SK-MEL-5 (cell line): Measurements from ENCODE around the gene SETD5. TPM values are rescaled to one million over a fixed set of nuclear protein-coding genes. Genes with fewer than 3 reads are reported as not detected.
"Not testable (repeated sequence)": the region's sequence is repeated elsewhere in the genome, so short reads cannot be mapped to it uniquely, and the experiment has no call there.

Experiments used
- DNase-seq: peaks from one replicate; pipeline ENCODE4 v3.0.0-alpha.2; 2016; ENCODE audit warnings: low read depth, low spot score
- in situ Hi-C: cut with HindIII; loops from 2 replicates; pipeline ENCODE4 v1.10.0; 2016; ENCODE audit warnings: low sequenced_read_pairs, high pct_unique_total_duplicates, low pct_unique_long_range_greater_than_20kb
- total RNA-seq: library from RNA; depleted of rRNA; stranded (reverse); fragments of >200 nt; shearing (Covaris generic); gene quantifications from 2 replicates; pipeline ENCODE4 v1.2.3, GENCODE V29; 2014

Gene SETD5
- total RNA-seq, 1 experiment from 2014 or later: 41.0 TPM

- in situ Hi-C loops: loop anchor here (25.0 kb wide), 1 partner anchor 171 kb away; no protein-coding TSS in a partner anchor
- DNase-seq: no peak
Observed at GRCh38 chr3:9491506-9491905, 94.1 kb downstream of the SETD5 start.

GRCh38 chr3:9494036-9494435 lies 96.6 kb downstream of the SETD5 start:
- in situ Hi-C loops: loop anchor here (25.0 kb wide), 1 partner anchor 168 kb away; no protein-coding TSS in a partner anchor
- not testable (repeated sequence) for DNase-seq

GRCh38 chr3:9496893-9497292 lies 99.5 kb downstream of the SETD5 start:
- no peak for DNase-seq
- in situ Hi-C loops: loop anchor here (25.0 kb wide), 1 partner anchor 165 kb away; no protein-coding TSS in a partner anchor

GRCh38 chr3:9497821-9498565 lies 100.6 kb downstream of the SETD5 start:
- in situ Hi-C loops: loop anchor here (25.0 kb wide), 1 partner anchor 164 kb away; no protein-coding TSS in a partner anchor
- no peak for DNase-seq

- in situ Hi-C loops: loop anchor here (25.0 kb wide), 1 partner anchor 164 kb away; no protein-coding TSS in a partner anchor
- DNase-seq: no peak
Observed at GRCh38 chr3:9498781-9499180, 101.4 kb downstream of the SETD5 start.

- in situ Hi-C loops: loop anchor here (25.0 kb wide), 1 partner anchor 163 kb away; no protein-coding TSS in a partner anchor
- DNase-seq: no peak
Observed at GRCh38 chr3:9499455-9500107, 102.2 kb downstream of the SETD5 start.

GRCh38 chr3:9500108-9501050 lies 103.0 kb downstream of the SETD5 start:
- DNase-seq: peak; percentile 69
- in situ Hi-C loops: no loop called here

GRCh38 chr3:9501226-9501625 lies 103.8 kb downstream of the SETD5 start:
- in situ Hi-C loops: no loop called here
- DNase-seq: no peak

- in situ Hi-C loops: no loop called here
Observed at GRCh38 chr3:9503283-9503682, 105.9 kb downstream of the SETD5 start.

GRCh38 chr3:9507586-9508578 lies 110.5 kb downstream of the SETD5 start:
- in situ Hi-C loops: no loop called here
- no peak for DNase-seq

More at GRCh38 chr3:9503283-9503682, 105.9 kb downstream of the SETD5 start:
- DNase-seq: peak; percentile 79

GRCh38 chr3:9508781-9509180 lies 111.4 kb downstream of the SETD5 start:
- in situ Hi-C loops: no loop called here
- DNase-seq: no peak

- in situ Hi-C loops: no loop called here
- peak; percentile 21 for DNase-seq
Observed at GRCh38 chr3:9512456-9513045, 115.1 kb downstream of the SETD5 start.

GRCh38 chr3:9514306-9514705 lies 116.9 kb downstream of the SETD5 start:
- in situ Hi-C loops: no loop called here
- no peak for DNase-seq

- in situ Hi-C loops: no loop called here
- DNase-seq: no peak
Observed at GRCh38 chr3:9514956-9515355, 117.5 kb downstream of the SETD5 start.

GRCh38 chr3:9525078-9525477 lies 127.7 kb downstream of the SETD5 start:
- DNase-seq: no peak
- in situ Hi-C loops: no loop called here
